HCT116 (cell line): ENCODE measurements around the gene SERTAD3. TPM values are rescaled to one million over a fixed set of nuclear protein-coding genes. Genes with fewer than 3 reads are reported as not detected.

Experiments used
- ATAC-seq: fragments of 200-7000 bp; cut with Tn5 transposase; 2 replicates; pipeline ENCODE4 v1.9.1; 2020; ENCODE audit warnings: mild to moderate bottlenecking, moderate library complexity
- BruUV-seq: library from RNA; stranded (reverse); fragments of 400-500 nt; replicated peaks from 2 replicates; lab custom pipeline; 2021; lab: Mats Ljungman, UMichigan
- CTCF ChIA-PET: fragments of 300-600 bp; sonication (Branson Sonifier 250); formaldehyde crosslinking; loops from one replicate; lab custom pipeline; 2021; ENCODE audit warnings: antibody characterized with exemption; lab: Charles Lee
- POLR2A ChIA-PET: fragments of 300-600, 350-600 bp; sonication (Branson Sonifier 250); formaldehyde crosslinking; loops from one replicate; lab custom pipeline; 2021; ENCODE audit warnings: antibody characterized with exemption; lab: Charles Lee
- RAD21 ChIA-PET, 2 experiments: fragments of 300-600 bp; sonication (Branson Sonifier 250); formaldehyde crosslinking; loops; one replicate each; lab custom pipeline; 2023; ENCODE audit warnings: low total read pairs in 2 of 2; ENCODE audit not compliant: uncharacterized antibody in 2 of 2, unreplicated experiment in 2 of 2, low non-redundant PET in 1 of 2; lab: Charles Lee
- DNase-seq: peaks from one replicate; pipeline ENCODE4 v3.0.0-alpha.2; 2010; ENCODE audit warnings: low read depth, low spot score
- H2AFZ ChIP-seq: fragments of 200-600 bp; shearing (Covaris generic), sonication (generic); 2 replicates; pipeline ENCODE4 v1.6.1; 2017; ENCODE audit warnings: low read depth, mixed run types, mixed read lengths, antibody characterized with exemption, low read length; ENCODE audit not compliant: poor library complexity, severe bottlenecking
- H3K27ac ChIP-seq: 2 replicates; pipeline ENCODE4 v1.5.1; 2012; ENCODE audit warnings: low read depth, low read length
- H3K27me3 ChIP-seq: fragments of 200-600 bp; sonication (generic); 2 replicates; pipeline ENCODE4 v1.6.1; 2016; ENCODE audit warnings: mixed run types, low read length, mixed read lengths; ENCODE audit not compliant: insufficient read depth
- H3K36me3 ChIP-seq, 2 experiments: fragments of 200-500 bp in 1 of 2; fragments of 200-600 bp in 1 of 2; sonication (Bioruptor generic) in 1 of 2; sonication (generic) in 1 of 2; 2 replicates each; pipeline versions ENCODE4 v1.5.1 to v1.6.1; 2014 to 2016; ENCODE audit warnings: low read length in 2 of 2, inconsistent platforms in 1 of 2, mixed read lengths in 1 of 2, mixed run types in 1 of 2; ENCODE audit not compliant: insufficient read depth in 2 of 2, control insufficient read depth in 1 of 2
- H3K4me1 ChIP-seq, 2 experiments: fragments of 200-600 bp in 1 of 2; sonication (generic) in 1 of 2; 2 replicates each; pipeline versions ENCODE4 v1.5.1 to v1.6.1; 2012 to 2017; ENCODE audit warnings: low read length in 2 of 2, inconsistent platforms in 1 of 2, mild to moderate bottlenecking in 1 of 2, mixed read lengths in 1 of 2, mixed run types in 1 of 2, moderate library complexity in 1 of 2; ENCODE audit not compliant: insufficient read depth in 2 of 2, control insufficient read depth in 1 of 2
- H3K4me2 ChIP-seq: fragments of 200-600 bp; sonication (generic); 2 replicates; pipeline ENCODE4 v1.6.1; 2017; ENCODE audit warnings: mixed run types, low read length, mixed read lengths
- H3K4me3 ChIP-seq, 2 experiments: fragments of 200-600 bp in 1 of 2; sonication (generic) in 1 of 2; replicated peaks in 1 of 2; 2 replicates each; pipeline ENCODE4 v1.5.1; 2011 to 2016; ENCODE audit warnings: low read length in 2 of 2, control low read depth in 1 of 2, low read depth in 1 of 2, mild to moderate bottlenecking in 1 of 2, mixed read lengths in 1 of 2, mixed run types in 1 of 2
- H3K79me2 ChIP-seq: fragments of 200-600 bp; sonication (generic); 2 replicates; pipeline ENCODE4 v1.6.1; 2017; ENCODE audit warnings: mild to moderate bottlenecking, mixed run types, low read length, moderate library complexity, mixed read lengths; ENCODE audit not compliant: insufficient read depth
- H3K9ac ChIP-seq: fragments of 200-600 bp; sonication (generic); 2 replicates; pipeline ENCODE4 v1.6.1; 2016; ENCODE audit warnings: low read length, mixed read lengths
- H3K9me2 ChIP-seq: fragments of 200-600 bp; sonication (generic), shearing (Covaris generic); 2 replicates; pipeline ENCODE4 v1.6.1; 2017; ENCODE audit warnings: mixed run types, mild to moderate bottlenecking, moderate library complexity; ENCODE audit not compliant: insufficient read depth
- H3K9me3 ChIP-seq, 2 experiments: fragments of 200-500 bp in 1 of 2; fragments of 200-600 bp in 1 of 2; sonication (Bioruptor generic) in 1 of 2; sonication (generic) in 1 of 2; 2 replicates each; pipeline ENCODE4 v1.6.1; 2014 to 2017; ENCODE audit warnings: low read length in 2 of 2, mixed read lengths in 2 of 2, inconsistent platforms in 1 of 2, low read depth in 1 of 2, mild to moderate bottlenecking in 1 of 2, mixed run types in 1 of 2, moderate library complexity in 1 of 2; ENCODE audit not compliant: control insufficient read depth in 1 of 2, insufficient read depth in 1 of 2
- H4K20me1 ChIP-seq: fragments of 200-600 bp; sonication (generic), shearing (Covaris generic); 2 replicates; pipeline ENCODE4 v1.6.1; 2017; ENCODE audit warnings: mixed run types, mild to moderate bottlenecking, moderate library complexity; ENCODE audit not compliant: insufficient read depth
- CBX3 ChIP-seq: IDR thresholded peaks from 2 replicates; pipeline ENCODE4 v1.6.1; 2012; ENCODE audit warnings: low read depth
- CTCF ChIP-seq, 3 experiments: fragments of 200-600 bp in 1 of 3; sonication (generic) in 1 of 3; IDR thresholded peaks in 2 of 3; conservative IDR thresholded peaks in 1 of 3; 2 replicates each; pipeline ENCODE4 v1.5.1; 2012 to 2017; ENCODE audit warnings: low read depth in 2 of 3, low read length in 2 of 3, antibody characterized with exemption in 1 of 3, borderline replicate concordance in 1 of 3, control low read depth in 1 of 3, mild to moderate bottlenecking in 1 of 3, mixed read lengths in 1 of 3, mixed run types in 1 of 3, moderate library complexity in 1 of 3; ENCODE audit not compliant: insufficient read depth in 1 of 3
- EGR1 ChIP-seq: IDR thresholded peaks from 2 replicates; pipeline ENCODE4 v1.6.1; 2012; ENCODE audit warnings: low read depth
- ELF1 ChIP-seq: IDR thresholded peaks from 2 replicates; pipeline ENCODE4 v1.6.1; 2012; ENCODE audit warnings: low read depth, borderline replicate concordance
- EZH2 ChIP-seq: fragments of 200-600 bp; sonication (generic); IDR thresholded peaks from 2 replicates; pipeline ENCODE4 v1.6.1; 2017; ENCODE audit warnings: antibody characterized with exemption, mixed run types
- EZH2phosphoT487 ChIP-seq: fragments of 200-600 bp; IDR thresholded peaks from 2 replicates; pipeline ENCODE4 v1.6.1; 2018; ENCODE audit warnings: antibody characterized with exemption, borderline replicate concordance
- FOSL1 ChIP-seq: IDR thresholded peaks from 2 replicates; pipeline ENCODE4 v1.6.1; 2012; ENCODE audit warnings: low read depth
- POLR2AphosphoS5 ChIP-seq: IDR thresholded peaks from 2 replicates; pipeline ENCODE4 v1.6.1; 2011; ENCODE audit warnings: mild to moderate bottlenecking, low read depth, low read length, moderate library complexity
- RAD21 ChIP-seq: IDR thresholded peaks from 2 replicates; pipeline ENCODE4 v1.6.1; 2012; ENCODE audit warnings: low read depth, mild to moderate bottlenecking
- ZNF274 ChIP-seq: fragments of 200-500 bp; sonication (Bioruptor generic); IDR thresholded peaks from 2 replicates; pipeline ENCODE4 v1.6.1; 2014; ENCODE audit warnings: mild to moderate bottlenecking, low read depth, low read length, inconsistent platforms
- intact Hi-C: fragments of 100-400 bp; cut with micrococcal nuclease; formaldehyde crosslinking; loops from 2 replicates; pipeline ENCODE4 v1.10.0; 2022
- total RNA-seq: library from RNA; stranded (reverse); gene quantifications from one replicate; pipeline ENCODE4 v1.2.1, GENCODE V29; 2021; ENCODE audit not compliant: unreplicated experiment

Gene SERTAD3
- total RNA-seq, 1 experiment from 2014 or later = 32.4 TPM

GRCh38 chr19:40449506-40449905 lies 5.4 kb upstream of the SERTAD3 start:
- RAD21 ChIA-PET = no interaction called here
- H3K36me3 ChIP-seq = peaks cover 3 to 5% of the 10 kb centered on the region in 2 experiments; a peak in 1 of 4 replicates
- DNase-seq (no peak), ATAC-seq (no peak)
- no peaks in the 10 kb centered on the region for H3K79me2 ChIP-seq
- no peak overlapping the region for H3K4me2 ChIP-seq
- intact Hi-C loops = no loop called here
- H3K9me3 ChIP-seq = no peaks in the 10 kb centered on the region
- H3K27me3 ChIP-seq = no peaks in the 10 kb centered on the region
- no peak overlapping the region for H2AFZ ChIP-seq
- no peaks in the 10 kb centered on the region for H4K20me1 ChIP-seq
- no peaks in the 10 kb centered on the region for H3K9me2 ChIP-seq
- H3K27ac ChIP-seq = no peak overlapping the region
- POLR2A ChIA-PET = no interaction called here
- peaks cover 20 to 28% of the 10 kb centered on the region in 2 experiments for H3K4me1 ChIP-seq
- H3K9ac ChIP-seq = no peak overlapping the region
- no peak for TF ChIP-seq CBX3
- TF ChIP-seq EZH2phosphoT487 = no peak
- no peak for TF ChIP-seq POLR2AphosphoS5
- TF ChIP-seq FOSL1 = no peak
- TF ChIP-seq ZNF274 = no peak
- TF ChIP-seq RAD21 = no peak
- no TSS peak for BruUV-seq
- no peak overlapping the region for H3K4me3 ChIP-seq
- CTCF ChIA-PET = no interaction called here

GRCh38 chr19:40446263-40446784 lies 2.2 kb upstream of the SERTAD3 start:
- ATAC-seq (no peak), DNase-seq (no peak)

More at GRCh38 chr19:40446263-40446784, 2.2 kb upstream of the SERTAD3 start:
- H3K9me3 ChIP-seq = no peaks in the 10 kb centered on the region
- H2AFZ ChIP-seq = no peak overlapping the region
- H3K9ac ChIP-seq = peak overlapping the region; percentile 33
- no peaks in the 10 kb centered on the region for H4K20me1 ChIP-seq
- no TSS peak for BruUV-seq
- POLR2A ChIA-PET = no interaction called here
- H3K27me3 ChIP-seq = no peaks in the 10 kb centered on the region
- no peak overlapping the region for H3K4me3 ChIP-seq
- H3K27ac ChIP-seq = peak overlapping the region; percentile 97
- RAD21 ChIA-PET = no interaction called here
- no peak for TF ChIP-seq CTCF (IDR thresholded peaks at IDR 0.05 in 2 of 3, conservative IDR thresholded peaks at IDR 0.05 in 1 of 3; ENCODE audit: borderline replicate concordance in 1 of 3, insufficient read depth in 1 of 3, low read depth in 2 of 3, low read length in 2 of 3)
- no peak for TF ChIP-seq ELF1
- TF ChIP-seq EZH2 = no peak
- 0 out of 2 replicates have a peak, but pooled peaks have one; percentile 11 for TF ChIP-seq EGR1
- peak; percentile 56 for TF ChIP-seq POLR2AphosphoS5
- TF ChIP-seq, all 23 proteins: peak for 2
- Histone ChIP-seq H3K9me2 (no peaks in the 10 kb centered on the region), H3K36me3 (peaks cover 11 to 13% of the 10 kb centered on the region in 2 experiments; a peak in 3 of 4 replicates), H3K4me2 (peak overlapping the region; percentile 89), H3K4me1 (peaks cover 20 to 31% of the 10 kb centered on the region in 2 experiments), H3K79me2 (peaks cover 25% of the 10 kb centered on the region)
- CTCF ChIA-PET = interaction anchor here (1.1 kb wide), 1 partner anchor 17 kb away, joined by 5 read pairs; no protein-coding TSS in a partner anchor
- intact Hi-C loops = no loop called here
